ENCODE measurements around the gene DMWD.

GRCh38 chr19:45785781-45786532, 6.7 kb downstream of the DMWD start:
- no peak for TF ChIP-seq TCF7L2 (IDR thresholded peaks at IDR 0.05; ENCODE audit: low read depth, low read length)
- TF ChIP-seq CTCF (IDR thresholded peaks at IDR 0.05): no peak
- no peak for TF ChIP-seq REST (IDR thresholded peaks at IDR 0.05; ENCODE audit: insufficient read depth in 1 of 2, low read depth in 2 of 2, low read length in 1 of 2)
- no peak for TF ChIP-seq POLR2AphosphoS5 (IDR thresholded peaks at IDR 0.05; ENCODE audit: low read depth, low read length)
- TF ChIP-seq SIN3A (IDR thresholded peaks at IDR 0.05; ENCODE audit: borderline replicate concordance, insufficient read depth, low read depth, low read length): no peak
